ENCODE measurements around the gene AGBL1. TPM values are rescaled to one million over a fixed set of nuclear protein-coding genes. Genes with fewer than 3 reads are reported as not detected.
"Not testable (repeated sequence)": the region's sequence is repeated elsewhere in the genome, so short reads cannot be mapped to it uniquely, and the experiment has no call there.

AGBL1 gene
- total RNA-seq, 1 donor from 2014 or later, result 0.07 TPM

DNA sequence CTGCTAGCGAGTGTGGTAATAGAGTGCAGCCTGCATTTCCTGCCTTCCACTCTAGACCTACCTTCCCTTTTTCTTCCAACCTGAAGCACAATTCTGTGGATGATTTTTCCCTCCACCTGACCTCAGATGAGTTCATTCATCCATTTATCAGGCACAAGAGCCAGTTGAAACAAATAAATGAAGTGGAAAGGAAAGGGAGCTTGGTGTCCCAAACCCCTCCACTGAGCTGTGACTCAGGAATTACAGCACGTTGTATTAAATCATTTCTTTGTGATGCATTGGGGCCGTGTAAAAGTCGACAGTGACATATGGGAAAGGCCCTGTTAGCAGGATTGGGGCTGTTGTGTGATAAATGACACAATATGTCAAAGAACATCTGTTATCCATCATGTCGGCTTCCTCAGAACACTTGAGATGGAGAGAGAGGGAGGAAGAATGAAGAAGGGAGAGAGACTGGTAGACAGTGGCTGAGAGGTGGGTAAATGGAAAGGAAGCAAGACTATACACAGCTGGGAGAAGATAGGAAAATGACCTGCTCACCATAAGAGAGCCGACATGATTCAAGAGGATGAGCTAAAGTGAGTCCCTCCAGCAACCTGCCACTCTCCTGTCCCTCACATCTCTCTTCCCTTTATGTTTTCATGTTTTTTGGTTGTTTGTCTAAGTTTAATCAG is 366.0 kb downstream of the AGBL1 start:
- Mint-ChIP-seq H3K4me1 (ENCODE audit: unreplicated experiment) (no peaks in the 10 kb centered on the region), H3K27ac (no peak overlapping the region), H3K36me3 (no peaks in the 10 kb centered on the region), H3K4me3 (no peak overlapping the region), H3K9me3 (no peaks in the 10 kb centered on the region), H3K27me3 (peaks cover 23% of the 10 kb centered on the region)
- TF ChIP-seq, protein P1, sequence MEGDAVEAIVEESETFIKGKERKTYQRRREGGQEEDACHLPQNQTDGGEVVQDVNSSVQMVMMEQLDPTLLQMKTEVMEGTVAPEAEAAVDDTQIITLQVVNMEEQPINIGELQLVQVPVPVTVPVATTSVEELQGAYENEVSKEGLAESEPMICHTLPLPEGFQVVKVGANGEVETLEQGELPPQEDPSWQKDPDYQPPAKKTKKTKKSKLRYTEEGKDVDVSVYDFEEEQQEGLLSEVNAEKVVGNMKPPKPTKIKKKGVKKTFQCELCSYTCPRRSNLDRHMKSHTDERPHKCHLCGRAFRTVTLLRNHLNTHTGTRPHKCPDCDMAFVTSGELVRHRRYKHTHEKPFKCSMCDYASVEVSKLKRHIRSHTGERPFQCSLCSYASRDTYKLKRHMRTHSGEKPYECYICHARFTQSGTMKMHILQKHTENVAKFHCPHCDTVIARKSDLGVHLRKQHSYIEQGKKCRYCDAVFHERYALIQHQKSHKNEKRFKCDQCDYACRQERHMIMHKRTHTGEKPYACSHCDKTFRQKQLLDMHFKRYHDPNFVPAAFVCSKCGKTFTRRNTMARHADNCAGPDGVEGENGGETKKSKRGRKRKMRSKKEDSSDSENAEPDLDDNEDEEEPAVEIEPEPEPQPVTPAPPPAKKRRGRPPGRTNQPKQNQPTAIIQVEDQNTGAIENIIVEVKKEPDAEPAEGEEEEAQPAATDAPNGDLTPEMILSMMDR (conservative IDR thresholded peaks at IDR 0.05), result no peak
- DNase-seq (ENCODE audit: extremely low spot score, unreplicated experiment), result no peak

- Mint-ChIP-seq H3K27ac (no peak overlapping the region), H3K27me3 (peaks cover 23% of the 10 kb centered on the region), H3K36me3 (no peaks in the 10 kb centered on the region), H3K9me3 (no peaks in the 10 kb centered on the region), H3K4me3 (no peak overlapping the region), H3K4me1 (ENCODE audit: unreplicated experiment) (no peaks in the 10 kb centered on the region)
- DNase-seq (ENCODE audit: extremely low spot score, unreplicated experiment), result no peak
- TF ChIP-seq, protein P1 (conservative IDR thresholded peaks at IDR 0.05), result no peak
These were observed 366.6 kb downstream of the AGBL1 start for GRCh38 chr15:86446253-86446640.

DNA sequence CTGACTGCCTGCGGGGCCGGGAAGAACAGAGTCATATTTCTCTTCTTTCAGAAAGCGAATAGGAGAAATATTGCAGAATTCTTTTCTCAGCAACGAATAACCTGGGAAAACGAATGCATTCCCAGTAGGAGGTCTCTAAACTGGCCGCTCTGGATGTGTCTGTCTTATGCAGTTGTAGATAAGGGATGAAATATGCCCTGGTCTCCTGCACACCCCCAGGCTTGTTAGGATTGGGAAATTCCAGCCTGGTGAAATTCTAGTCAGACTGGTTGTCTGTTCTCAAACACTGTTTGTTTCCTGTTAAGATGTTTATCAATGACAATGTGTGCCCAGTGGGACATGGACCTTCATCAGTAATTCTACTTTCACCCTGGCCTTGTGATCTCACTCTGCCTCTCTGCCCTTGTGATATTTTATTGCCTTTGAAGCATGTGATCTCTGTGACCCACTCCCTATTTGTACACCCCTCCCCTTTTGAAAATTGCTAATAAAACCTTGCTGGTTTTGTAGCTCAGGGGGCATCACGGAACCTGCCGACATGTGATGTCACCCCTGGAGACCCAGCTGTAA is 385.9 kb downstream of the AGBL1 start:
- H3K27me3 Mint-ChIP-seq; H3K36me3 Mint-ChIP-seq; H3K27ac Mint-ChIP-seq; H3K4me3 Mint-ChIP-seq; H3K4me1 Mint-ChIP-seq (ENCODE audit: unreplicated experiment); DNase-seq (ENCODE audit: extremely low spot score, unreplicated experiment): not testable (repeated sequence)
- peaks cover 16% of the 10 kb centered on the region for H3K9me3 Mint-ChIP-seq

DNA sequence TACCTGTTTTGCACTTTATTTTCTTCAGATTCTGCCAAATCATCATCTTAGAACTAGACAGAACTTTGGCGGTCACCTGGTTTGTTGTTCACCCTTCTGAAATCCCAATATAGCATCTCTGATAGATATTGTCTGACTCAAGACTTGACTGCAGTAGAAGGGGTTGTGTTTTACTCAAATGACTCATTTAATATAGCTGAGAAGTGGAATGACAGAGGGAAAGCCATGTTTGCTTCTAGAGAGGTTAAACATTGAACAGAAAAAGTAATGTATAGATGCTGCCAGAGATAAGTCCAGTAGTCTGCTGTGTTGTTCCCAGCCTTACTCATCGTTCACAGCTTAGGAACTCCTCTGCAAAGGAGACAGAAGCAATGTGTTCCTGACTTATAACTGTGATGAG is 402.0 kb downstream of the AGBL1 start:
- Mint-ChIP-seq H3K9me3 (no peaks in the 10 kb centered on the region), H3K4me1 (ENCODE audit: unreplicated experiment) (no peaks in the 10 kb centered on the region), H3K36me3 (no peaks in the 10 kb centered on the region), H3K27ac (no peak overlapping the region), H3K27me3 (peaks cover 14% of the 10 kb centered on the region), H3K4me3 (no peak overlapping the region)
- DNase-seq (ENCODE audit: extremely low spot score, unreplicated experiment), result no peak
- TF ChIP-seq, protein P1 (conservative IDR thresholded peaks at IDR 0.05), result no peak

DNA sequence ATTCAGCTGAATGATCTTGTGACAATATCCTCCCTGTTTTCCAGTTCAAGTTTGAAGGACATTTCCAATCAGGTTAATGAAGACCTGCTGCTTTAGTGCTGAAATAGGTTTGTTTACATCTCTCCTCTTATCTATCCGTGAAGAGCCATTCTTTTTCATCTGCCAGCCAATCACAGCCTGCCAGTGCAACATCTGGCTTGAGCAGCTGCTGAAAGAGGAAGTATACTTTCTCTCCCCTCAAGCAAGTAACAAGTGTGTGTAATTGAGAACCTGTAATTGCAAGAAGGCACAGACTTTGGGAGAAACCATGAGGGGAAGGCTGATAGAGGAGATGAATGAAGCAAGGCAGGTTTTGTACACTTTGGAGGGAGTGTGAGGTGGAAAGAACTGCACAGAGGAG is 404.3 kb downstream of the AGBL1 start:
- no peaks in the 10 kb centered on the region for H3K36me3 Mint-ChIP-seq
- TF ChIP-seq, protein P1 (conservative IDR thresholded peaks at IDR 0.05), result no peak
- no peaks in the 10 kb centered on the region for H3K4me1 Mint-ChIP-seq (ENCODE audit: unreplicated experiment)
- DNase-seq (ENCODE audit: extremely low spot score, unreplicated experiment), result no peak
- H3K9me3 Mint-ChIP-seq, result no peaks in the 10 kb centered on the region
- H3K27me3 Mint-ChIP-seq, result peaks cover 14% of the 10 kb centered on the region
- H3K27ac Mint-ChIP-seq, result no peak overlapping the region
- no peak overlapping the region for H3K4me3 Mint-ChIP-seq

GRCh38 chr15:86488046-86488445 is 408.4 kb downstream of the AGBL1 start:
- Mint-ChIP-seq H3K27ac (no peak overlapping the region), H3K9me3 (no peaks in the 10 kb centered on the region), H3K36me3 (no peaks in the 10 kb centered on the region), H3K4me3 (no peak overlapping the region), H3K27me3 (peaks cover 16% of the 10 kb centered on the region), H3K4me1 (ENCODE audit: unreplicated experiment) (peaks cover 8% of the 10 kb centered on the region)
- TF ChIP-seq, protein P1 (conservative IDR thresholded peaks at IDR 0.05), result no peak
- DNase-seq (ENCODE audit: extremely low spot score, unreplicated experiment), result no peak

Data from type B pancreatic cell (in vitro differentiated cells).